Measurements from ENCODE around the gene RFX1. TPM values are rescaled to one million over a fixed set of nuclear protein-coding genes. Genes with fewer than 3 reads are reported as not detected.

Gene RFX1
- total RNA-seq, 2 donors from 2014 or later: 17.1 to 24.3 TPM

DNA sequence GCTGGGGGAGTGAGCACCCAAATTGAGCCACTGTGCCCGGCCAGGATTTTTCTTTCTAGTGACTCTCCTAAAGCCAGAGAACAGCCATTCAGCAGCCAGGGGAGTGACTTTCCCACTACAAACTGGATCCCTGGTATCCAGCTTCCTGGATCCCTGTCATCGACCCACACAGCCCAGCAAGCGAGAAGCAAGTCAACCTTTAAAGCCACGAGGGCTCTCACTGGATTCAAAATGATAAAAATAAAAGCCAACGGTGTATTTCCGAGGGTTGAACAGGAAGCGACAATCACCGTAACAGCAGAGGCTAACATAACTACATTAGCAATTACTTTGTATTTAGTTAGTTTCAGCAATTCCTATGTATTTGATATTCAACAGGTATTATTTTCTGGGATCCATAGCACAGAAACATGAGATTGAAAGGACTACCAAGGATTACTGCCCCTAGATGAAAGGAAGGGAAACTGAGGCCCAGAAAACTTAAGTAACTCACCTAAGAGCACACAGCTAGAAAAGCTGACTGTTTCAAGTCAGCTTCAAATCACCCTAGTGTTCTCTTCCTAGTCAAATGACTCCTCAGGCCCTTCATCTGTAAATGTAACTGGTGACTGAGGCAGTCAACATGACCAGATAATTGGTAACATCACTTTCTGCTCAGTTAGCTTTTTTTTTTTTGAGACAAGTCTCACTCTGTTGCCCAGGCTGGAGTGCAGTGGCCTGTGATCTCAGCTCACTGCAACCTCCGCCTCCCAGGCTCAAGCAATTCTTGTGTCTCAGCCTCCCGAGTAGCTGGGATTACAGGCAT, 2.7 kb downstream of the RFX1 start:
- H3K9ac ChIP-seq (ENCODE audit: extremely low read depth, low read length, poor library complexity, severe bottlenecking): no peak overlapping the region

DNA sequence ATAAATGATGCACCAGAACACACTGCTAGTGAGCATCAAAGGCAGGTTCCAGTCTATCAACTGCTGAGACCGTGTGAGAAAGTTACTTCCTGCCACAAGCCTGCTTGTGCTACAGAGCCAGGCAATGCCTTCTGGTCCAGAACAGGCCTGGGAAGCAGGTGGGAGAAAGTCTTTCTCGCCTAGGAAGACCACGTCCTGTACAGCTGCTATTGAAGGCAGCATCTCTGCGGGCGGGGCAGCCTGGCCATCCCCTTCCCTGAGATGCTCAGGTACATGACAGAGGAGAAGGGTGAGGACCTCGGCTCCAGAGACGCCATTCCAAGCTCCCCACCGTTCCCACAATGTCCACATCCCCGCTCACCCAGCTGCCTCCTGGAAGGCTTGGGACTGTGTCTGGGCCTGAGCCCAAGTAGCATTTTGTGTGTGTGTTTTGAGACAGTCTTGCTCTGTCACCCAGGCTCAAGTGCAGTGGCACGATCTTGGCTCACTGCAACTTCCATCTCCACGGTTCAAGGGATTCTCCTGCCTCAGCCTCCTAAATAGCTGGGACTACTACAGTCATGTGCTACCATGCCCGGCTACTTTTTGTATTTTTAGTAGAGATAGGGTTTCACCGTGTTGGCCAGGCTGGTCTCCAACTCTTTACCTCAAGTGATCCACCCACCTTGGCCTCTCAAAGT, 3.4 kb downstream of the RFX1 start:
- no peaks in the 10 kb centered on the region for H3K4me1 ChIP-seq (ENCODE audit: control insufficient read depth, insufficient read depth, low read length)
- no peak overlapping the region for H3K9ac ChIP-seq (ENCODE audit: extremely low read depth, low read length, poor library complexity, severe bottlenecking)
- TF ChIP-seq, protein P1, sequence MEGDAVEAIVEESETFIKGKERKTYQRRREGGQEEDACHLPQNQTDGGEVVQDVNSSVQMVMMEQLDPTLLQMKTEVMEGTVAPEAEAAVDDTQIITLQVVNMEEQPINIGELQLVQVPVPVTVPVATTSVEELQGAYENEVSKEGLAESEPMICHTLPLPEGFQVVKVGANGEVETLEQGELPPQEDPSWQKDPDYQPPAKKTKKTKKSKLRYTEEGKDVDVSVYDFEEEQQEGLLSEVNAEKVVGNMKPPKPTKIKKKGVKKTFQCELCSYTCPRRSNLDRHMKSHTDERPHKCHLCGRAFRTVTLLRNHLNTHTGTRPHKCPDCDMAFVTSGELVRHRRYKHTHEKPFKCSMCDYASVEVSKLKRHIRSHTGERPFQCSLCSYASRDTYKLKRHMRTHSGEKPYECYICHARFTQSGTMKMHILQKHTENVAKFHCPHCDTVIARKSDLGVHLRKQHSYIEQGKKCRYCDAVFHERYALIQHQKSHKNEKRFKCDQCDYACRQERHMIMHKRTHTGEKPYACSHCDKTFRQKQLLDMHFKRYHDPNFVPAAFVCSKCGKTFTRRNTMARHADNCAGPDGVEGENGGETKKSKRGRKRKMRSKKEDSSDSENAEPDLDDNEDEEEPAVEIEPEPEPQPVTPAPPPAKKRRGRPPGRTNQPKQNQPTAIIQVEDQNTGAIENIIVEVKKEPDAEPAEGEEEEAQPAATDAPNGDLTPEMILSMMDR (conservative IDR thresholded peaks at IDR 0.05): no peak
- Mint-ChIP-seq H3K4me1 (no peaks in the 10 kb centered on the region), H3K4me3 (no peak overlapping the region), H3K27me3 (ENCODE audit: insufficient read depth) (no peaks in the 10 kb centered on the region), H3K27ac (peak overlapping the region; percentile 79), H3K36me3 (ENCODE audit: low read depth) (peaks cover 30% of the 10 kb centered on the region), H3K9me3 (peaks cover 18% of the 10 kb centered on the region)
- no peak overlapping the region for H3K27ac ChIP-seq (ENCODE audit: low read depth, low read length)
- peaks cover 15% of the 10 kb centered on the region for H3K9me3 ChIP-seq (ENCODE audit: control insufficient read depth, low read length)
- H3K27me3 ChIP-seq (ENCODE audit: control insufficient read depth, insufficient read depth, low read length, poor library complexity, severe bottlenecking): no peaks in the 10 kb centered on the region
- DNase-seq: no peak
- H3K36me3 ChIP-seq (ENCODE audit: control insufficient read depth, insufficient read depth, low read length): peaks cover 23% of the 10 kb centered on the region
- WGBS, 2 experiments (ENCODE audit: insufficient coverage in 1 of 2, insufficient read length in 1 of 2): 88 to 91% methylated on average over 7 to 13 of the region's 13 CpGs
- H3K4me3 ChIP-seq (ENCODE audit: low read length): no peak overlapping the region

More for the DNA sequence above, 2.7 kb downstream of the RFX1 start:
- Mint-ChIP-seq H3K27ac (peak overlapping the region; percentile 79), H3K9me3 (peaks cover 18% of the 10 kb centered on the region), H3K4me1 (no peaks in the 10 kb centered on the region), H3K36me3 (ENCODE audit: low read depth) (peaks cover 23% of the 10 kb centered on the region), H3K4me3 (no peak overlapping the region), H3K27me3 (ENCODE audit: insufficient read depth) (no peaks in the 10 kb centered on the region)
- Histone ChIP-seq H3K4me3 (ENCODE audit: low read length) (no peak overlapping the region), H3K9me3 (ENCODE audit: control insufficient read depth, low read length) (peaks cover 14% of the 10 kb centered on the region), H3K27me3 (ENCODE audit: control insufficient read depth, insufficient read depth, low read length, poor library complexity, severe bottlenecking) (no peaks in the 10 kb centered on the region), H3K27ac (ENCODE audit: low read depth, low read length) (no peak overlapping the region), H3K4me1 (ENCODE audit: control insufficient read depth, insufficient read depth, low read length) (no peaks in the 10 kb centered on the region), H3K36me3 (ENCODE audit: control insufficient read depth, insufficient read depth, low read length) (peaks cover 20% of the 10 kb centered on the region)
- 82 to 83% methylated on average over 9 to 10 of the region's 10 CpGs for WGBS, 2 experiments (ENCODE audit: insufficient coverage in 1 of 2, insufficient read length in 1 of 2)
- TF ChIP-seq, protein P1 (conservative IDR thresholded peaks at IDR 0.05): no peak
- DNase-seq: no peak

DNA sequence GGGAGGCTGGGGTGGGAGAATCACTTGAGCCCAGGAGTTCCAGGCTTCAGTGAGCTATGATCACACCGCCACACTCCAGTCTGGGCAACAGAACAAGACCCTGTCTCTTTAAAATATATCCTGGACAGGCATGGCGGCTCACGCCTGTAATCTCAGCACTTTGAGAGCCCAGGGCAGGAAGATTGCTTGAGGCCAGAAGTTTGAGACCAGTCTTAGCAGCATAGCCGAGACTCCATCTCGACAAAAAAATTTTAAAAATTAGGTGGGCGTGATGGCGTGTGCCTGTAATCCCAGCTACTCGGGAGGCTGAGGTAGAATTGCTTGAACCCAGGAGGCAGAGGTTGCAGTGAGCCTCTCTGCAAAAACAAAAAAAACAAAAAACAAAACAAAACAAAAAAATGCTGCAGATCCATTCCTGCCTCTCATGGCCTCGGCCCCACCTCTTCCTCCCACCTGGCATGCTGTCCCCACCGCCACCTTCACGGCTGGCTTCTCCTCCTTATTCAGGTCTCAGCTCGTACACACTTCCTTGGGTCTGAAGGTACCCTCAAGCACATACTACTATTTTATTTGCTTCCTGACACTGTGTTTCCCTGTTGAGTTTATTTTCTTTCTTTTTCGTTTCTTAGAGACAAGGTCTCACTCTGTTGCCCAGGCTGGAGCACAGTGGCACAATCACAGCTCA, 5.3 kb downstream of the RFX1 start:
- Histone ChIP-seq H3K9ac (ENCODE audit: extremely low read depth, low read length, poor library complexity, severe bottlenecking) (no peak overlapping the region), H3K27ac (ENCODE audit: low read depth, low read length) (no peak overlapping the region), H3K4me1 (ENCODE audit: control insufficient read depth, insufficient read depth, low read length) (no peaks in the 10 kb centered on the region), H3K36me3 (ENCODE audit: control insufficient read depth, insufficient read depth, low read length) (peaks cover 28% of the 10 kb centered on the region), H3K27me3 (ENCODE audit: control insufficient read depth, insufficient read depth, low read length, poor library complexity, severe bottlenecking) (no peaks in the 10 kb centered on the region), H3K9me3 (ENCODE audit: control insufficient read depth, low read length) (peaks cover 15% of the 10 kb centered on the region), H3K4me3 (ENCODE audit: low read length) (no peak overlapping the region)
- peaks cover 30% of the 10 kb centered on the region for H3K36me3 Mint-ChIP-seq (ENCODE audit: low read depth)
- peaks cover 18% of the 10 kb centered on the region for H3K9me3 Mint-ChIP-seq
- H3K4me3 Mint-ChIP-seq: no peak overlapping the region
- WGBS, 2 experiments (ENCODE audit: insufficient coverage in 1 of 2, insufficient read length in 1 of 2): 91 to 93% methylated on average over 12 to 13 of the region's 13 CpGs
- no peak for DNase-seq
- TF ChIP-seq, protein P1 (conservative IDR thresholded peaks at IDR 0.05): no peak
- H3K4me1 Mint-ChIP-seq: no peaks in the 10 kb centered on the region
- H3K27me3 Mint-ChIP-seq (ENCODE audit: insufficient read depth): no peaks in the 10 kb centered on the region
- H3K27ac Mint-ChIP-seq: no peak overlapping the region

Data from endodermal cell (in vitro differentiated cells).